Breast epithelium (tissue), 4 donors: ENCODE data around the gene GPX5. TPM values are rescaled to one million over a fixed set of nuclear protein-coding genes. Genes with fewer than 3 reads are reported as not detected.

Experiments used
- DNase-seq, 2 donors: peaks; one replicate each; pipeline ENCODE4 v3.0.0-alpha.2; 2019; ENCODE audit warnings: low spot score in 2 of 2
- H3K27ac ChIP-seq, 2 donors: fragments of 200-600 bp; sonication (generic) in 1 of 2; one replicate each; pipeline ENCODE4 v1.5.1; 2016 to 2019; ENCODE audit warnings: mild to moderate bottlenecking in 1 of 2
- H3K27me3 ChIP-seq, 2 donors: fragments of 200-600 bp; sonication (generic) in 1 of 2; one replicate each; pipeline versions ENCODE4 v1.5.1 to v1.6.0; 2017 to 2019; ENCODE audit warnings: control low read depth in 1 of 2, mild to moderate bottlenecking in 1 of 2
- H3K36me3 ChIP-seq: fragments of 200-600 bp; one replicate; pipeline ENCODE4 v1.5.1; 2019
- H3K4me1 ChIP-seq, 2 donors: fragments of 200-600 bp; sonication (generic); one replicate each; pipeline ENCODE4 v1.5.1; 2016 to 2019; ENCODE audit warnings: control low read depth in 1 of 2
- H3K4me3 ChIP-seq, 3 donors: fragments of 200-600 bp; sonication (generic); 1 replicate in 2 of 3; 2 replicates in 1 of 3; pipeline ENCODE4 v1.5.1; 2016 to 2019; ENCODE audit warnings: mild to moderate bottlenecking in 3 of 3, moderate library complexity in 2 of 3
- H3K9me3 ChIP-seq, 2 donors: fragments of 200-600 bp; sonication (generic) in 1 of 2; one replicate each; pipeline ENCODE4 v1.5.1; 2016 to 2019; ENCODE audit warnings: control low read depth in 1 of 2
- POLR2A ChIP-seq: fragments of 450-650 bp; IDR thresholded peaks from one replicate; pipeline ENCODE4 v1.6.1; 2016; ENCODE audit warnings: antibody characterized with exemption, mild to moderate bottlenecking, moderate library complexity
- POLR2AphosphoS5 ChIP-seq, 3 donors: sonication (generic); formaldehyde crosslinking; IDR thresholded peaks; one replicate each; pipeline ENCODE4 v1.6.1; 2017; ENCODE audit warnings: antibody characterized with exemption in 3 of 3
- intact Hi-C: fragments of 100-400 bp; cut with DNase I; formaldehyde crosslinking; loops from one replicate; pipeline ENCODE4 v1.15.1; 2023; ENCODE audit warnings: low total_unique reads
- total RNA-seq, 3 donors: library from RNA; depleted of rRNA; stranded (reverse); fragments of >200 nt; gene quantifications; one replicate each; pipeline ENCODE4 v1.1.0, GENCODE V29; 2016
- TF ChIP-seq, protein P1 (sequence below), 3 donors: fragments of 450-650 bp; IDR thresholded peaks; one replicate each; pipeline ENCODE4 v1.5.1; 2016 to 2017; ENCODE audit warnings: antibody characterized with exemption in 3 of 3, mild to moderate bottlenecking in 3 of 3, moderate library complexity in 3 of 3

The GPX5 gene
- total RNA-seq, 3 donors from 2014 or later = not detected

DNA sequence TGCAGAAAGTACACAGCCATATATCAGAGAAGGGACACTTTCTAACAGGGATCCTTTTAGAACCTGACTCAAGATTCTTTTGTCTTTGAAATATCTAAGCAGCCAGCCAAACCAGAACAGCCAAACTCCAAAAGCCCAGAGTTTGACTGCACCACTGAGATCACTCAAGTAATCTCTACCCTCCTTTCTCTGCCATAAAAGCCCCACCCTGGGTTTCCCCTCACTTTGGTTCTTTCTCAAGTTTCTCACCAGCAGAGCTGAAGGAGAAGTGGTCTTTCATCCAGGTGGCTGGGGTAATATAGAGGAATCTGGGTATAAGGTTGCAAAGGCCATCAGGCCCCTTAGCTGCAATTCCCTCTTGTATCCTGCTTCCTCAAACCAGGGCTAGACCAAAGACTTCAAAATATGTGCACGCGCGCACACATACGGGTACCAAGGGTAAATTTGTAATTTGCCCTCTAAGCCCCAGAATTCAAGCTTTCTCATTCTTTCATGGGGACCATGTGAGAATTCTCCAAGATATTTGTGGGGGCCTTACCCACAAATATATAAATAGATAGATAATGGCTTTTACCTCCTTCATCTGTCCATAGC, 42.9 kb downstream of the GPX5 start:
- H3K9me3 ChIP-seq = no peaks in the 10 kb centered on the region
- H3K4me3 ChIP-seq = no peak overlapping the region
- H3K4me1 ChIP-seq = no peaks in the 10 kb centered on the region
- no peaks in the 10 kb centered on the region for H3K36me3 ChIP-seq
- H3K27ac ChIP-seq = no peak overlapping the region
- no peak for DNase-seq
- TF ChIP-seq, protein P1, sequence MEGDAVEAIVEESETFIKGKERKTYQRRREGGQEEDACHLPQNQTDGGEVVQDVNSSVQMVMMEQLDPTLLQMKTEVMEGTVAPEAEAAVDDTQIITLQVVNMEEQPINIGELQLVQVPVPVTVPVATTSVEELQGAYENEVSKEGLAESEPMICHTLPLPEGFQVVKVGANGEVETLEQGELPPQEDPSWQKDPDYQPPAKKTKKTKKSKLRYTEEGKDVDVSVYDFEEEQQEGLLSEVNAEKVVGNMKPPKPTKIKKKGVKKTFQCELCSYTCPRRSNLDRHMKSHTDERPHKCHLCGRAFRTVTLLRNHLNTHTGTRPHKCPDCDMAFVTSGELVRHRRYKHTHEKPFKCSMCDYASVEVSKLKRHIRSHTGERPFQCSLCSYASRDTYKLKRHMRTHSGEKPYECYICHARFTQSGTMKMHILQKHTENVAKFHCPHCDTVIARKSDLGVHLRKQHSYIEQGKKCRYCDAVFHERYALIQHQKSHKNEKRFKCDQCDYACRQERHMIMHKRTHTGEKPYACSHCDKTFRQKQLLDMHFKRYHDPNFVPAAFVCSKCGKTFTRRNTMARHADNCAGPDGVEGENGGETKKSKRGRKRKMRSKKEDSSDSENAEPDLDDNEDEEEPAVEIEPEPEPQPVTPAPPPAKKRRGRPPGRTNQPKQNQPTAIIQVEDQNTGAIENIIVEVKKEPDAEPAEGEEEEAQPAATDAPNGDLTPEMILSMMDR (IDR thresholded peaks at IDR 0.05) = no peak
- TF ChIP-seq POLR2AphosphoS5 (IDR thresholded peaks at IDR 0.05) (no peak), POLR2A (no peak)
- H3K27me3 ChIP-seq = peaks cover 0 to 20% of the 10 kb centered on the region in 2 donors
- intact Hi-C loops = no loop called here

DNA sequence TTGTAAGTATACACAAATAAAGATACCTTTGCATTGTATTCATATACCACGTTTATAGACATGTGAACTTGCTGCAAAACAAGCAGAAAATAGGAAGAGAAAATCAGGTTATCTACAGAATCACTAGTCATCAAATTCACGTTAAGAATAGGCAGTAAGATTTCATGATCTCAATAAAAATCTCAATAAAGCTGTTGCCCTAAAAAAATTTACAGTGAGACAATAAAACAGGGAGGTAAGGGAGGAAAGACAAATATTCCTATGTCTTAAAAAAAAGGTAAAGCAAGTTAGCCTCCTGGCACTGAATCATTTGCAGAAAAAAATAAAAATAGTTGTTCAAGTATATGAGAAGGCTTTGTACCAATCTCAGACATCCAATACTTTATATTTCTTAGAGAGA, 44.1 kb downstream of the GPX5 start:
- no peak overlapping the region for H3K4me3 ChIP-seq
- intact Hi-C loops = no loop called here
- peaks cover 0 to 20% of the 10 kb centered on the region in 2 donors for H3K27me3 ChIP-seq
- DNase-seq = no peak
- H3K27ac ChIP-seq = no peak overlapping the region
- H3K36me3 ChIP-seq = no peaks in the 10 kb centered on the region
- no peaks in the 10 kb centered on the region for H3K4me1 ChIP-seq
- TF ChIP-seq POLR2A = no peak
- TF ChIP-seq, protein P1 (IDR thresholded peaks at IDR 0.05) = no peak
- no peak for TF ChIP-seq POLR2AphosphoS5 (IDR thresholded peaks at IDR 0.05)
- H3K9me3 ChIP-seq = no peaks in the 10 kb centered on the region

DNA sequence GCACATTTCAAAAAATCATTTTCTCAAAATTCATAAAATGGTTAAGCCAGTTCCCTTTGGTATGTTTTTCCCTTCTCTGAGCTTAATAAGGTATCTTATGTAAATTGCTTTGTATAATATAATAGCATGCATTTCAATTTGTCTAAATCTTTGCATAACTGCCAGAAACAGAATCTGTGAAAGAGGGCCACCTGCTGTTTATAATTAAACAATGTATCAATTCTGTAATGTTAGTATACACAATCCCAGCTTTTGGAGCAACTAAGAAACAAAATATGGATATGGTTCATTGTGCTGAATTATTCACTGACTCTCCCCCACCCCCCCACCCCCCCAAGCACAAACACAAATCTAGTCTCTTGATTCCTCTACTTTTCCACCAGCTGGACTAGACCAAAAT, 54.8 kb downstream of the GPX5 start:
- H3K27ac ChIP-seq = no peak overlapping the region

DNA sequence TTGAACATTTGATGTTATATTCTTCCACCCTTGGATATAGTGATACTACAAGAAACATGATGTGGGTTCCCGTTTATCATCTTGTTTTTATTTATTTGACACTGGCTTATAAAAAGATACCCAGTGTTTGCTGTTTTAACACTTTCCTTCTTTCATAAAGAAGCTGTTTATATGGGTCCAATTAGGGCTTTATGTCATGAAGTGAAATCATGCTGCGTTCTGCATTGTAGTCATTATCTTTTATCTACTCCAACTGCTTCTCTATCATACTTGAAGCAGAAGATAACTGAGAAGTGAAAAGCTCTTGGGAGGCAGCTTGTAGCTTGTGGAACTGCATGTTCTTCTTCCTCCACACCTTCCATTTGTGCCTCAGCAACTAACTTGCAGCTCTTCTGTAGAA, 57.8 kb downstream of the GPX5 start:
- Histone ChIP-seq H3K4me1 (no peaks in the 10 kb centered on the region), H3K4me3 (no peak overlapping the region), H3K9me3 (no peaks in the 10 kb centered on the region), H3K36me3 (no peaks in the 10 kb centered on the region), H3K27me3 (peaks cover 0 to 5% of the 10 kb centered on the region in 2 donors), H3K27ac (no peak overlapping the region)
- intact Hi-C loops = no loop called here
- DNase-seq = no peak
- TF ChIP-seq, protein P1 (IDR thresholded peaks at IDR 0.05) = no peak
- TF ChIP-seq POLR2AphosphoS5 (IDR thresholded peaks at IDR 0.05) (no peak), POLR2A (no peak)

More for the DNA sequence above, 54.8 kb downstream of the GPX5 start:
- no peak for DNase-seq
- Histone ChIP-seq H3K36me3 (no peaks in the 10 kb centered on the region), H3K27me3 (no peaks in the 10 kb centered on the region), H3K4me1 (no peaks in the 10 kb centered on the region), H3K4me3 (no peak overlapping the region), H3K9me3 (no peaks in the 10 kb centered on the region)
- intact Hi-C loops = loop anchor here (2.0 kb wide), 1 partner anchor 52 kb away; no protein-coding TSS in a partner anchor
- no peak for TF ChIP-seq POLR2A
- TF ChIP-seq, protein P1 (IDR thresholded peaks at IDR 0.05) = no peak
- TF ChIP-seq POLR2AphosphoS5 (IDR thresholded peaks at IDR 0.05) = no peak

Other genes starting within 250 kb of the GPX5 start
- gene PGBD1, start 244.3 kb upstream of the GPX5 start, total RNA-seq = 1 to 10 TPM; 4.2 to 5.9 (median 4.6) TPM
- 10 to 100 TPM in 2 of 3 donors, 1 to 10 TPM in 1; 4.6 to 19.3 (median 17.4) TPM for gene ZSCAN31, start 189.7 kb upstream of the GPX5 start, total RNA-seq
- 1 to 10 TPM; 3.4 to 6.4 (median 3.6) TPM for gene ZKSCAN3, start 175.9 kb upstream of the GPX5 start, total RNA-seq
- gene ZSCAN12, start 126.1 kb upstream of the GPX5 start, total RNA-seq = 10 to 100 TPM in 1 of 3 donors, 1 to 10 TPM in 2; 4.2 to 11.6 (median 7.5) TPM
- gene ZSCAN23, start 82.4 kb upstream of the GPX5 start, total RNA-seq = 1 to 10 TPM; 1.1 to 6.0 (median 5.6) TPM
- not detected for gene GPX6, start 10.1 kb upstream of the GPX5 start, total RNA-seq